OCI-LY1 (cell line): ENCODE results near the gene SIK3.

Experiments
- H2AFZ ChIP-seq: fragments of 200-600 bp; sonication (generic), shearing (Covaris generic); 2 replicates; pipeline ENCODE4 v1.6.0; 2014; ENCODE audit warnings: antibody characterized with exemption, mild to moderate bottlenecking, low read length
- H3F3A ChIP-seq: fragments of 200-600 bp; sonication (generic), shearing (Covaris generic); 2 replicates; pipeline ENCODE4 v1.6.0; 2014; ENCODE audit warnings: mild to moderate bottlenecking, antibody characterized with exemption, low read length, moderate library complexity; ENCODE audit not compliant: insufficient read depth
- H3K27ac ChIP-seq: fragments of 200-600 bp; sonication (generic); 2 replicates; pipeline ENCODE4 v1.5.1; 2014; ENCODE audit warnings: low read length, mixed run types, mild to moderate bottlenecking, low read depth; ENCODE audit not compliant: poor library complexity, severe bottlenecking
- H3K27me3 ChIP-seq: fragments of 200-600 bp; sonication (generic); 2 replicates; pipeline ENCODE4 v1.6.0; 2014; ENCODE audit warnings: antibody characterized with exemption, mild to moderate bottlenecking, low read length, moderate library complexity; ENCODE audit not compliant: insufficient read depth
- H3K36me3 ChIP-seq: fragments of 200-600 bp; sonication (generic); 2 replicates; pipeline ENCODE4 v1.6.1; 2014; ENCODE audit warnings: mild to moderate bottlenecking, antibody characterized with exemption, low read length, moderate library complexity, mixed read lengths; ENCODE audit not compliant: insufficient read depth
- H3K4me1 ChIP-seq: fragments of 200-600 bp; sonication (generic); 2 replicates; pipeline ENCODE4 v1.5.1; 2014; ENCODE audit warnings: mild to moderate bottlenecking, low read length, moderate library complexity; ENCODE audit not compliant: insufficient read depth, severe bottlenecking
- H3K4me2 ChIP-seq: fragments of 200-600 bp; sonication (generic), shearing (Covaris generic); 2 replicates; pipeline ENCODE4 v1.6.1; 2014; ENCODE audit warnings: low read length
- H3K4me3 ChIP-seq: fragments of 200-600 bp; sonication (generic); 2 replicates; pipeline ENCODE4 v1.5.1; 2014; ENCODE audit warnings: low read length, low read depth, mild to moderate bottlenecking, mixed read lengths; ENCODE audit not compliant: poor library complexity, severe bottlenecking
- H3K79me2 ChIP-seq: fragments of 200-600 bp; shearing (Covaris generic); 2 replicates; pipeline ENCODE4 v1.6.1; 2016; ENCODE audit warnings: mixed run types, low read length, mixed read lengths; ENCODE audit not compliant: insufficient read depth
- H3K9ac ChIP-seq: fragments of 200-600 bp; sonication (generic), shearing (Covaris generic); 2 replicates; pipeline ENCODE4 v1.6.1; 2014; ENCODE audit warnings: mild to moderate bottlenecking, low read length, mixed read lengths
- H3K9me2 ChIP-seq: fragments of 200-600 bp; sonication (generic), shearing (Covaris generic); 2 replicates; pipeline ENCODE4 v1.6.1; 2014; ENCODE audit warnings: low read depth, mild to moderate bottlenecking, low read length, mixed read lengths
- H3K9me3 ChIP-seq: fragments of 200-600 bp; shearing (Covaris generic); 2 replicates; pipeline ENCODE4 v1.6.1; 2014; ENCODE audit warnings: low read length, mixed read lengths
- H4K20me1 ChIP-seq: fragments of 200-600 bp; sonication (generic), shearing (Covaris generic); 2 replicates; pipeline ENCODE4 v1.6.0; 2016; ENCODE audit warnings: mild to moderate bottlenecking, low read length; ENCODE audit not compliant: insufficient read depth
- CTCF ChIP-seq: fragments of 200-600 bp; sonication (generic), shearing (Covaris generic); IDR thresholded peaks from 2 replicates; pipeline ENCODE4 v1.5.1; 2017; ENCODE audit warnings: mild to moderate bottlenecking, antibody characterized with exemption, low read length, moderate library complexity, mixed read lengths
- EZH2 ChIP-seq: fragments of 200-600 bp; sonication (generic), shearing (Covaris generic); IDR thresholded peaks from 2 replicates; pipeline ENCODE4 v1.8.0; 2017; ENCODE audit warnings: borderline replicate concordance, mixed run types, mild to moderate bottlenecking, antibody characterized with exemption, low read length, moderate library complexity, mixed read lengths

Gene SIK3

DNA sequence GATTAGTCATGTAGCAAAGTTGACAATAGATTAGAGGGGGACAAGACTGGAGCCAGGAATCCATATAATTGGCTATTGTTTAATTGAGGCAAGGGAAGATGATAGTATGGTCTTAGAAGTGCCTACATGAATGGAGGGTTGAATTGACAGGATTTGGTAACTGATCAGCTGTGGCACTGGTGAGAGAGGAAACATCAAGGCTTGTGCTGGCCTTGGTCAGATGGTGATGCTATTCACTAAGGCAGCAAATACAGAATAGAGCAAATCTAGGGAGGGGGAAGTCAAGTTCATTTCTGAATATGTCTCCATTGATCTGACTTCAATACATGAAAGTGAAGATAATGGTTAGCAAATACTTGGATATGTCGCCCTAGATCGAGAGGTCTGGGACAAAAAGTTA is 206.5 kb downstream of the SIK3 start:
- no peak overlapping the region for H3K4me3 ChIP-seq
- H2AFZ ChIP-seq = no peak overlapping the region
- H3K79me2 ChIP-seq = no peaks in the 10 kb centered on the region
- no peak overlapping the region for H3K27ac ChIP-seq
- H3K27me3 ChIP-seq = no peaks in the 10 kb centered on the region
- no peak overlapping the region for H3K4me2 ChIP-seq
- H3K4me1 ChIP-seq = peaks cover 6% of the 10 kb centered on the region
- no peak overlapping the region for H3K9ac ChIP-seq
- H3K9me2 ChIP-seq = no peaks in the 10 kb centered on the region
- no peaks in the 10 kb centered on the region for H4K20me1 ChIP-seq
- H3K9me3 ChIP-seq = no peaks in the 10 kb centered on the region
- H3F3A ChIP-seq = no peaks in the 10 kb centered on the region
- TF ChIP-seq CTCF (no peak), EZH2 (no peak)
- peaks cover 56% of the 10 kb centered on the region for H3K36me3 ChIP-seq

GRCh38 chr11:116890607-116891006 is 207.6 kb downstream of the SIK3 start:
- Histone ChIP-seq H3K79me2 (no peaks in the 10 kb centered on the region), H3F3A (no peaks in the 10 kb centered on the region), H4K20me1 (no peaks in the 10 kb centered on the region), H3K9me3 (no peaks in the 10 kb centered on the region), H3K9me2 (no peaks in the 10 kb centered on the region), H3K9ac (no peak overlapping the region), H3K4me1 (peaks cover 6% of the 10 kb centered on the region), H3K4me3 (no peak overlapping the region), H3K4me2 (no peak overlapping the region), H2AFZ (no peak overlapping the region), H3K36me3 (peaks cover 46% of the 10 kb centered on the region; the same call in 1 of the 2 replicates), H3K27ac (no peak overlapping the region), H3K27me3 (no peaks in the 10 kb centered on the region)
- no peak for TF ChIP-seq CTCF
- TF ChIP-seq EZH2 = no peak

- Histone ChIP-seq H3K9ac (no peak overlapping the region), H3K4me2 (no peak overlapping the region), H3K79me2 (no peaks in the 10 kb centered on the region), H3K4me3 (no peak overlapping the region), H3K9me3 (no peaks in the 10 kb centered on the region), H3K36me3 (peaks cover 42% of the 10 kb centered on the region; the same call in 1 of the 2 replicates), H3F3A (no peaks in the 10 kb centered on the region), H4K20me1 (no peaks in the 10 kb centered on the region), H2AFZ (no peak overlapping the region), H3K27me3 (no peaks in the 10 kb centered on the region), H3K9me2 (no peaks in the 10 kb centered on the region), H3K4me1 (peaks cover 6% of the 10 kb centered on the region), H3K27ac (no peak overlapping the region)
- no peak for TF ChIP-seq CTCF
- no peak for TF ChIP-seq EZH2
Measured at GRCh38 chr11:116890193-116890592, 208.0 kb downstream of the SIK3 start.
